A549 (cell line): ENCODE data around the gene MAGED4. TPM values are rescaled to one million over a fixed set of nuclear protein-coding genes. Genes with fewer than 3 reads are reported as not detected.

Experiments used
- ATAC-seq, 2 experiments: fragments of 200-7000 bp in 1 of 2; fragments of >200 bp in 1 of 2; cut with Nextera tagmentation in 1 of 2; cut with Tn5 transposase in 1 of 2; 3 replicates each; pipeline versions ENCODE4 v1.8.0 to v1.9.1; 2018 to 2020; ENCODE audit warnings: mild to moderate bottlenecking in 1 of 2, moderate library complexity in 1 of 2
- CTCF ChIA-PET: fragments of 300-600 bp; sonication (Branson Sonifier 250); formaldehyde crosslinking; extraction: SDS; loops from one replicate; lab custom pipeline; 2021; ENCODE audit warnings: antibody characterized with exemption, inconsistent platforms; lab: Yijun Ruan, JAX
- POLR2A ChIA-PET: fragments of 350-600 bp; formaldehyde crosslinking; extraction: SDS; loops from one replicate; lab custom pipeline; 2021; ENCODE audit warnings: antibody characterized with exemption, inconsistent platforms; lab: Yijun Ruan, JAX
- DNase-seq, 2 experiments: peaks; one replicate each; pipeline versions ENCODE4 v3.0.0 to v3.0.0-alpha.2; 2011 to 2016; ENCODE audit warnings: low read depth in 1 of 2, low spot score in 1 of 2
- FAIRE-seq: peaks from 2 replicates; lab custom pipeline; 2011; peaks lifted over from hg19 to GRCh38; lab: Jason Lieb, UNC
- H3K27ac ChIP-seq, 2 experiments: fragments of >200 bp; sonication (Bioruptor Twin); formaldehyde crosslinking; 3 replicates each; pipeline ENCODE4 v1.5.1; 2016 to 2017
- H3K4me1 ChIP-seq: fragments of >200 bp; sonication (Bioruptor Twin); formaldehyde crosslinking; 3 replicates; pipeline ENCODE4 v1.6.1; 2016
- H3K4me2 ChIP-seq: fragments of >200 bp; sonication (Bioruptor Twin); formaldehyde crosslinking; 3 replicates; pipeline ENCODE4 v1.6.1; 2016
- H3K4me3 ChIP-seq: fragments of >200 bp; sonication (Bioruptor Twin); formaldehyde crosslinking; 3 replicates; pipeline ENCODE4 v1.5.1; 2016
- H3K9me3 ChIP-seq: fragments of >200 bp; sonication (Bioruptor Twin); formaldehyde crosslinking; 3 replicates; pipeline ENCODE4 v1.6.1; 2016
- BCL3 ChIP-seq: fragments of >200 bp; sonication (Bioruptor Twin); formaldehyde crosslinking; IDR thresholded peaks from 3 replicates; pipeline ENCODE4 v1.6.1; 2016
- CBX8 ChIP-seq: fragments of 200-600 bp; sonication (generic); IDR thresholded peaks from 2 replicates; pipeline ENCODE4 v1.6.1; 2016
- EHF ChIP-seq: fragments of 250-450 bp; sonication (Bioruptor Pico); IDR thresholded peaks from 2 replicates; pipeline ENCODE4 v1.5.0; 2020; ENCODE audit warnings: mild to moderate bottlenecking
- FOSB ChIP-seq: fragments of 250-450 bp; sonication (Bioruptor Pico); IDR thresholded peaks from 2 replicates; pipeline ENCODE4 v1.5.0; 2020; ENCODE audit warnings: mild to moderate bottlenecking, moderate library complexity
- NFE2L2 ChIP-seq: fragments of 150-350 bp; conservative IDR thresholded peaks from 2 replicates; pipeline ENCODE4 v1.6.1; 2014; ENCODE audit warnings: low read length
- REST ChIP-seq: fragments of 200-600 bp; sonication (generic); IDR thresholded peaks from 2 replicates; pipeline ENCODE4 v1.6.1; 2016; ENCODE audit warnings: antibody characterized with exemption, mild to moderate bottlenecking, moderate library complexity
- RFX5 ChIP-seq: fragments of 450-650 bp; IDR thresholded peaks from 2 replicates; pipeline ENCODE4 v1.7.1; 2014; ENCODE audit warnings: antibody characterized with exemption, mild to moderate bottlenecking, moderate library complexity
- RNF2 ChIP-seq: fragments of 200-600 bp; sonication (generic); IDR thresholded peaks from 2 replicates; pipeline ENCODE4 v1.6.1; 2016; ENCODE audit warnings: low read depth, mild to moderate bottlenecking, antibody characterized with exemption, moderate library complexity, borderline replicate concordance
- SREBF2 ChIP-seq: fragments of 450-650 bp; IDR thresholded peaks from 2 replicates; pipeline ENCODE4 v1.6.1; 2014; ENCODE audit warnings: mild to moderate bottlenecking, moderate library complexity
- ZFP36 ChIP-seq: fragments of 450-650 bp; IDR thresholded peaks from 2 replicates; pipeline ENCODE4 v1.6.1; 2014; ENCODE audit warnings: borderline replicate concordance; ENCODE audit not compliant: partially characterized antibody
- ZNF302 ChIP-seq: fragments of 250-450 bp; sonication (Bioruptor Pico); IDR thresholded peaks from 2 replicates; pipeline ENCODE4 v1.9.0; 2021; ENCODE audit warnings: inconsistent platforms, mild to moderate bottlenecking, moderate library complexity
- polyA plus RNA-seq, 4 experiments: library from polyadenylated mRNA; depleted of rRNA in 3 of 4; stranded (reverse); fragments of >200 nt; fragmentation: RNase III in 1 of 4; extraction: RNeasy Plus Mini Kit Qiagen cat#74134 plus additional on column Dnase treatment in 1 of 4; gene quantifications; 2 replicates in 3 of 4; 3 replicates in 1 of 4; pipeline ENCODE4 v1.2.3, GENCODE V29; 2011 to 2017
- small RNA-seq, 6 experiments: library from RNA; depleted of rRNA; stranded (forward); fragments of <200 nt; gene quantifications; one replicate each; pipeline ENCODE3, GENCODE V24; 2012

Gene MAGED4
- polyA plus RNA-seq, 2 of the 4 experiments (the other 2 are of a cell fraction), result 6.0 to 11.6 TPM

GRCh38 chrX:52217494-52218160 is 32.9 kb downstream of the MAGED4 start (continued):
- TF ChIP-seq RNF2 (no peak), EHF (CRISPR knock-in tag) (no peak), ZNF302 (CRISPR knock-in tag) (no peak), FOSB (CRISPR knock-in tag) (no peak)
- TF ChIP-seq, all 56 proteins: peak for 0

GRCh38 chrX:52220936-52221335 is 36.2 kb downstream of the MAGED4 start:
- no peaks in the 10 kb centered on the region for H3K4me1 ChIP-seq
- CTCF ChIA-PET, result no interaction called here
- H3K4me2 ChIP-seq, result no peak overlapping the region
- TF ChIP-seq RFX5 (no peak), ZFP36 (no peak), NFE2L2 (no peak), SREBF2 (no peak), BCL3 (no peak), REST (peak; percentile 49), CBX8 (no peak)
- ATAC-seq (no peak), DNase-seq (no peak), FAIRE-seq (no peak)
- no peak overlapping the region for H3K4me3 ChIP-seq
- POLR2A ChIA-PET, result no interaction called here
- no peak overlapping the region for H3K27ac ChIP-seq
- H3K9me3 ChIP-seq, result no peaks in the 10 kb centered on the region

Small RNA genes within 50 kb of the gene (small RNA-seq; reads per million reads assigned to genes)
- gene SNORA11D, result 0 reads per million in 6 experiments

Other genes with a start within 250 kb of the MAGED4 start
- 3.7 and 10.1 TPM in 2 replicates for gene MAGED4B, start 115.7 kb upstream of the MAGED4 start, polyA plus RNA-seq (2011; rRNA removed)
- gene MAGED4B, start 115.7 kb upstream of the MAGED4 start, polyA plus RNA-seq (2017; fragmentation: RNase III; extraction: RNeasy Plus Mini Kit Qiagen cat#74134 plus additional on column Dnase treatment), result 2.3 to 14.8 TPM (median 11.6 TPM) in 3 replicates
- gene XAGE2, start 184.1 kb downstream of the MAGED4 start, polyA plus RNA-seq (2011; rRNA removed), result not detected in 2 replicates
- gene XAGE2, start 184.1 kb downstream of the MAGED4 start, polyA plus RNA-seq (2017; fragmentation: RNase III; extraction: RNeasy Plus Mini Kit Qiagen cat#74134 plus additional on column Dnase treatment), result not detected in 3 replicates